Measurements from ENCODE around the gene RASL12.
"Not testable (repeated sequence)": the region's sequence is repeated elsewhere in the genome, so short reads cannot be mapped to it uniquely, and the experiment has no call there.

RASL12 gene

GRCh38 chr15:65058394-65059368, 9.1 kb downstream of the RASL12 start:
- no peaks in the 10 kb centered on the region for H3K4me1 Mint-ChIP-seq (ENCODE audit: low read depth)
- no peak overlapping the region for H3K4me3 Mint-ChIP-seq
- peaks cover 3% of the 10 kb centered on the region for H3K27me3 Mint-ChIP-seq
- no peaks in the 10 kb centered on the region for H3K9me3 Mint-ChIP-seq (ENCODE audit: low read depth)
- no peaks in the 10 kb centered on the region for H3K36me3 Mint-ChIP-seq
- no peak overlapping the region for H3K27ac Mint-ChIP-seq

- Mint-ChIP-seq H3K27ac (no peak overlapping the region), H3K27me3 (no peaks in the 10 kb centered on the region), H3K36me3 (no peaks in the 10 kb centered on the region), H3K9me3 (ENCODE audit: low read depth) (no peaks in the 10 kb centered on the region), H3K4me3 (no peak overlapping the region), H3K4me1 (ENCODE audit: low read depth) (no peaks in the 10 kb centered on the region)
Measured at GRCh38 chr15:65057549-65057940, 10.2 kb downstream of the RASL12 start.

DNA sequence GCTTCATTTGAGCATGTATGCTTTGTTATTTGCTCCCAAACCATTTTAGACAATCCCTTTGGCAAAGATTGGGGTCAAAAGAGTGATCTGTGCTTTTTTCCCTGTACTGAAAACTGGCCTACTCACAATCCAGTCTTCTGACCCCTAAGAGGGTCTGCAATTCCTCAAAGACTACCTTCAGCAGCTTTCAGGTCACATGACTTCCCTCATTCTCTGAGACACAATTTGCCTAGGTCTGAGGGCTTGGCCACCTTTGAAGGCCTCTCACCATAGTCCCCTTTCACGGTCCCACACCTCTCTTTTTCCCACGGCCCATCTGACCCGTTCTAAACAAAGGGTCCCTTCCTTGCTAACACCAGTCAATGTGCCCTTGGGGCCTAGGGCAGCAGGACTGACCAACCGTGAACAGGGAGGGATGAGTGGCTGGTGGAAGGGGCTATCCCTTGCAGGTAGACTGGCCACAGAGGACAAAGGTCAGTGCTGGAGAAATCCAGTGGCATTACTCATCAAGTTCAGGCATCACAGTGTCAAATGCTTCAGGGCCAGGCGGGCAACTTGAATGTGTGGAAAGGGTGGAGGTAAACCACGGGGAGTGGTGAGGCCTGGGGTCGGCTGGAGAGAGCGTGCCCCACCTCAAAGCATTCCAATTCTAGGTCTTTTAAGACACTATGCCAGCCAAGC, 10.8 kb downstream of the RASL12 start:
- Mint-ChIP-seq H3K9me3 (ENCODE audit: low read depth) (no peaks in the 10 kb centered on the region), H3K27ac (no peak overlapping the region), H3K4me3 (no peak overlapping the region), H3K4me1 (ENCODE audit: low read depth) (no peaks in the 10 kb centered on the region), H3K36me3 (no peaks in the 10 kb centered on the region), H3K27me3 (no peaks in the 10 kb centered on the region)

DNA sequence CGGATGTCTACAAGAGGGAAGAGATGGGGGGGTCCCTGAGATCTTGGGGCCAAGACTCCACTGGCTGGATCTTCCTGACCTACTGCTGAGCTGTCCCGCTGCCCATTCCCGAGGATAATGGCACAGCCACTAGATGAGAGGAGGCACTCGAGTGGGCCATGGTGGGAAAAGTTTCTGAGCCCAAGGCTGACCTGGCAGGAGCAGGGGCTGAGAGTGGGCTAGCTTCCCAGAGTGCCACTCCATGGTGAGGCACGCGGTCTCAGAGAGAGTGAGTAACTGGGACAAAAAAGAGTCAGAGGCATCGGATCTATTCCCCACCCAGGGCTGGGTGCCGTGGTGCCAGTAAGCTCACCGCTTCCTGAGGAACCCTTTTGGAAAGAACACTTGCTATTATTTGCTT, 11.7 kb downstream of the RASL12 start:
- Mint-ChIP-seq H3K4me3 (no peak overlapping the region), H3K9me3 (ENCODE audit: low read depth) (no peaks in the 10 kb centered on the region), H3K36me3 (no peaks in the 10 kb centered on the region), H3K4me1 (ENCODE audit: low read depth) (no peaks in the 10 kb centered on the region), H3K27ac (no peak overlapping the region), H3K27me3 (no peaks in the 10 kb centered on the region)

DNA sequence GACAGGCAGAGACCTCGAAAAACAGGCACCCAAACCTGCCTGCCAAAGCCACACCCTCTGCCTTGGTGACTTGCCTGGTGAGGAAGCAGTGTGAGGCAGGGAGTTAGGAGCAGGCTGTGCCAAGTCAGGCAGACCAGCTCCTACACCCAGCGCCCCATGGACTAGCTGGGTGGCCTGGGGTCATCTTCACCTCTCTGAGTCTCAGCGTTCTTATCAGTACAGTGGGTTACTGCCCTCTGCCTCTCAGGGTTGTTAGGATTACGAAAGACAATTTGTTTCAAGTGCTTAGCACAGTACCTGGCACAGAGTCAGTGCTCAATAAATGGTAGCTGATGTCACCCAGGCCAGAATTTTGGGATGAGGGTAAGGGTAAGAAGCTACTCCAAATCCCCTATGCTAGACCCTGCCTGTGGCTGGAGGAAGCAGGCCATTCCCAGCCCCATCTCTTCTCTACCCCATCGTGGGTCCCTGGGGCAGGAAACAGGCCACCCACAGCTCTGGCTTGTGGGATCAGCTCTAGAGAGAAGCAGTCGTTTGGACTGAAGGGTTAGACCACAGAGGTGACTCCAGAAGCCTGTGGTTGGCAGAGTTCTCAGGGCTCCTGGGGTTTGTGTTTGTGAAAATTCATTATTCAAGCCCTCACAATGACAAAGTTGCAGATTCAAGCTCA, 12.5 kb downstream of the RASL12 start:
- Mint-ChIP-seq H3K4me1 (ENCODE audit: low read depth) (no peaks in the 10 kb centered on the region), H3K27ac (no peak overlapping the region), H3K9me3 (ENCODE audit: low read depth) (no peaks in the 10 kb centered on the region)

DNA sequence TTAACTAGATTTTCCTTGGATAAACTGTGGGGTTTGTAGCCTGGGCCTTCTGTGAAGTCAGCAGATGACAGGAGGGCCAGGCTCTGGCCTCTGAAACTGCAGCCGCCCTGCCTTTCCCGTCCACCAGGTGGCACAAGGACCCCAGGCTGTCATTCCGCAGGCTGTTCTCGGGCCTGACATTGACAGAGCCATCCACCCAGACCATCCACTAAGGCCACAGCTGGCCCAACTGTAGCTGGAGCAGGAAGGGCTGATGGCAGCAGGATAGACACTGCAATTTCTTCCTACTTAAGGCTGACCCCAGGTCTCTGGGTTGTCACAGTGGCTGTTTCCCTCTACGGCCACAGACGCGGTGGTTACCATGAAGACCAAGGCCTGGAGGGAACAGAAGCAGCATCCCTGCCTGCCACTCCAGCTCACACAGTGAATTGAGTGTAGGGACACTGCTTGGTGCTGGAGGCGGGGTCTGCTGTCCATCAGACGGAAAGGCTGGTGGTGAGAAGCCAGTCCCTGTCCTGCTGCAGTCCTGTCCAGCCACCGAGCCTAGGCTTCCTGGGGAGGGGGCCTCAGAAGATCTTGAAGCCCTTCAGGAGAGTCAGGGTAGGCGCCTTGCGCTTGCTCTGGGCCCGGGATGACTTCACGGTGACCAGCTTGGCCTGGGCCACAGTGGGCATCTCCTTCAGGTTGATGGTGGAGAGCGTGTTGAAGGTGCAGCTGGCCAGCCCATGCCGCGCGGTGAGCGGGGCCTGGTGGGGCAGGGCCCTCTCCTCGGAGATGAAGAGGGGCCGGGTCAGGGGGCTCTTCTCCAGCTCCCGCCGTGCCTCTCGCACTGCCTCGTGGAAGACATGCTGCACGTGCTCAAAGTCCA, 13.2 kb downstream of the RASL12 start:
- no peaks in the 10 kb centered on the region for H3K27me3 Mint-ChIP-seq
- H3K27ac Mint-ChIP-seq: no peak overlapping the region
- no peak overlapping the region for H3K4me3 Mint-ChIP-seq
- peaks cover 4% of the 10 kb centered on the region for H3K4me1 Mint-ChIP-seq (ENCODE audit: low read depth)
- H3K36me3 Mint-ChIP-seq: no peaks in the 10 kb centered on the region
- no peaks in the 10 kb centered on the region for H3K9me3 Mint-ChIP-seq (ENCODE audit: low read depth)

More for the DNA sequence above, 12.5 kb downstream of the RASL12 start:
- H3K36me3 Mint-ChIP-seq: no peaks in the 10 kb centered on the region
- H3K27me3 Mint-ChIP-seq: no peaks in the 10 kb centered on the region
- H3K4me3 Mint-ChIP-seq: no peak overlapping the region

DNA sequence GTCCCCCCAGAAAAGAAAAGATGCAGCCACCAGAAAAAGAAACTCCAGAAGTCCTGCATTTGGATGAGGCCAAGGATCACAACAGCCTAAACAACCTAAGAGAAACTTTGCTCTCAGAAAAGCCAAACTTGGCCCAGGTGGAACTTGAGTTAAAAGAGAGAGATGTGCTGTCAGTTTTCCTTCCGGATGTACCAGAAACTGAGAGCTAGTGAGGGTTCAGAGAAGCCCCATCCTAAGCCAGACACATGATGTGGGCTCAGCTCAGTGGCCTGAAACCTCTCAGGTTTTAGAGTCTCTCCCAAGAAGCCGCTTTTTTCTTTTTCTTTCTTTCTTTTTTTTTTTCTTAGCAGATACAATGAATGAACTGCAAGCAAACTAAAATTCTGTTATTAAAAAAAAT, 14.8 kb downstream of the RASL12 start:
- H3K4me1 Mint-ChIP-seq (ENCODE audit: low read depth): peaks cover 10% of the 10 kb centered on the region
- H3K27ac Mint-ChIP-seq: no peak overlapping the region
- no peaks in the 10 kb centered on the region for H3K36me3 Mint-ChIP-seq
- no peaks in the 10 kb centered on the region for H3K9me3 Mint-ChIP-seq (ENCODE audit: low read depth)
- H3K27me3 Mint-ChIP-seq: no peaks in the 10 kb centered on the region
- no peak overlapping the region for H3K4me3 Mint-ChIP-seq

DNA sequence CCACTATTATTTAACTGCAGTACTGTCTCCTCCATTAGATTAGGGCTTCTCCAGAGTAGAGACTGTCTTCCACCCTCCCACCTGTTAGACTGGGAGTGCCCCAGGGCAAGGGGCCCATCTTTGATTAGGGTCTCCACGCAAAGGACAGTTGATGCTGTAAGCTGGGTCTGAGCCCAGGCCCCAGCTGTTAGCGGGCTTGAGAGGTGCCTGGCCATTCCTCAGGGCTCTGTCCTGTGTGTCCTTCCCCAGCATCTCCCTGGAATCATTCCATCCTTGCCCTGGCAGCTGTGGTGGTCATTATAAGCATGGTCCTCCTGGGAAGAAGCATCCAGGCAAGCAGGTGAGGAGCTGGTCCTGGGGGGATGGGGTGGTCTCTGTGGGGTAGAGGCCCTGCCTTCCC, 16.5 kb downstream of the RASL12 start:
- Mint-ChIP-seq H3K4me1 (ENCODE audit: low read depth) (peaks cover 10% of the 10 kb centered on the region), H3K9me3 (ENCODE audit: low read depth) (no peaks in the 10 kb centered on the region), H3K27me3 (peaks cover 1% of the 10 kb centered on the region), H3K36me3 (no peaks in the 10 kb centered on the region), H3K27ac (no peak overlapping the region), H3K4me3 (no peak overlapping the region)

- Mint-ChIP-seq H3K4me1 (ENCODE audit: low read depth) (peaks cover 10% of the 10 kb centered on the region), H3K27ac (no peak overlapping the region)
Measured at GRCh38 chr15:65050270-65050669, 17.5 kb downstream of the RASL12 start.

GRCh38 chr15:65049418-65049840, 18.4 kb downstream of the RASL12 start:
- H3K27ac Mint-ChIP-seq: no peak overlapping the region
- peak overlapping the region; percentile 67 for H3K4me3 Mint-ChIP-seq
- H3K4me1 Mint-ChIP-seq (ENCODE audit: low read depth): peaks cover 10% of the 10 kb centered on the region
- H3K27me3 Mint-ChIP-seq: peaks cover 1% of the 10 kb centered on the region
- H3K9me3 Mint-ChIP-seq (ENCODE audit: low read depth): no peaks in the 10 kb centered on the region
- H3K36me3 Mint-ChIP-seq: no peaks in the 10 kb centered on the region

More at GRCh38 chr15:65050270-65050669, 17.5 kb downstream of the RASL12 start:
- H3K4me3 Mint-ChIP-seq: peak overlapping the region; percentile 39
- no peaks in the 10 kb centered on the region for H3K9me3 Mint-ChIP-seq (ENCODE audit: low read depth)
- peaks cover 1% of the 10 kb centered on the region for H3K27me3 Mint-ChIP-seq
- H3K36me3 Mint-ChIP-seq: no peaks in the 10 kb centered on the region

- Mint-ChIP-seq H3K27me3 (peaks cover 2% of the 10 kb centered on the region), H3K27ac (no peak overlapping the region), H3K9me3 (ENCODE audit: low read depth) (no peaks in the 10 kb centered on the region), H3K36me3 (no peaks in the 10 kb centered on the region), H3K4me1 (ENCODE audit: low read depth) (peaks cover 10% of the 10 kb centered on the region), H3K4me3 (no peak overlapping the region)
Measured at GRCh38 chr15:65048241-65048640, 19.6 kb downstream of the RASL12 start.

GRCh38 chr15:65044724-65045481, 22.9 kb downstream of the RASL12 start, which contains the start of gene SLC51B:
Gene SLC51B (plus strand): TSS chr15:65045387. CDS start chr15:65050005, 4,618 bp downstream.
- no peak within 1 kb of the TSS for H3K27ac Mint-ChIP-seq
- H3K4me1 Mint-ChIP-seq (ENCODE audit: low read depth): peaks cover 9% of the 10 kb centered on the region
- H3K9me3 Mint-ChIP-seq (ENCODE audit: low read depth): no peaks in the 10 kb centered on the region
- no peak within 1 kb of the TSS for H3K4me3 Mint-ChIP-seq
- no peaks in the 10 kb centered on the region for H3K36me3 Mint-ChIP-seq
- H3K27me3 Mint-ChIP-seq: peaks cover 2% of the 10 kb centered on the region

- not testable (repeated sequence) for H3K4me3 Mint-ChIP-seq; H3K9me3 Mint-ChIP-seq (ENCODE audit: low read depth); H3K36me3 Mint-ChIP-seq; H3K27ac Mint-ChIP-seq; H3K4me1 Mint-ChIP-seq (ENCODE audit: low read depth); H3K27me3 Mint-ChIP-seq
Measured at GRCh38 chr15:65044218-65044617, 23.6 kb downstream of the RASL12 start.

Data from activated naive CD8-positive, alpha-beta T cell (primary cell).